Neutrophil (primary cell): ENCODE results near the gene NHEJ1.
A peak's percentile ranks its signal among the peaks of the same experiment; 100 is the strongest.

Experiments used
- H3K27ac ChIP-seq: fragments of 200-600 bp; sonication (generic); 2 replicates; pipeline ENCODE4 v1.5.1; 2016; ENCODE audit warnings: mild to moderate bottlenecking, moderate library complexity
- H3K27me3 ChIP-seq: fragments of 200-600 bp; sonication (generic); 2 replicates; pipeline ENCODE4 v1.6.0; 2016; ENCODE audit warnings: mild to moderate bottlenecking
- H3K36me3 ChIP-seq: fragments of 200-600 bp; sonication (generic); 2 replicates; pipeline ENCODE4 v1.5.1; 2017
- H3K4me1 ChIP-seq, 2 experiments: fragments of 200-600 bp in 1 of 2; sonication (generic) in 1 of 2; 1 replicate in 1 of 2; 2 replicates in 1 of 2; pipeline versions ENCODE4 v1.5.1 to v1.6.1; 2013 to 2016; ENCODE audit warnings: low read depth in 1 of 2, low read length in 1 of 2, mild to moderate bottlenecking in 1 of 2, moderate library complexity in 1 of 2; ENCODE audit not compliant: control insufficient read depth in 1 of 2, insufficient read depth in 1 of 2
- H3K4me3 ChIP-seq, 2 experiments: fragments of 200-600 bp in 1 of 2; sonication (generic) in 1 of 2; 1 replicate in 1 of 2; 2 replicates in 1 of 2; pipeline ENCODE4 v1.5.1; 2013 to 2016; ENCODE audit warnings: low read depth in 1 of 2, low read length in 1 of 2, mild to moderate bottlenecking in 1 of 2, moderate library complexity in 1 of 2
- H3K9me3 ChIP-seq: fragments of 200-600 bp; sonication (generic); 2 replicates; pipeline ENCODE4 v1.5.1; 2016
- CTCF ChIP-seq: fragments of 200-600 bp; sonication (generic); IDR thresholded peaks from 2 replicates; pipeline ENCODE4 v1.5.1; 2016; ENCODE audit warnings: antibody characterized with exemption

NHEJ1 gene

GRCh38 chr2:219183151-219183772 lies 22.6 kb upstream of the NHEJ1 start:
- no peaks in the 10 kb centered on the region for H3K9me3 ChIP-seq
- no peak for TF ChIP-seq CTCF
- H3K27me3 ChIP-seq, result no peaks in the 10 kb centered on the region
- H3K27ac ChIP-seq, result peak overlapping the region; percentile 79
- peak overlapping the region; percentile 36 to 51 for H3K4me3 ChIP-seq
- H3K4me1 ChIP-seq, result peaks cover 53% of the 10 kb centered on the region in 2 experiments
- peaks cover 76% of the 10 kb centered on the region for H3K36me3 ChIP-seq

- Histone ChIP-seq H3K27me3 (no peaks in the 10 kb centered on the region), H3K4me1 (peaks cover 53 to 55% of the 10 kb centered on the region in 2 experiments), H3K4me3 (peak overlapping the region; percentile 36 to 51), H3K9me3 (no peaks in the 10 kb centered on the region), H3K36me3 (peaks cover 76% of the 10 kb centered on the region), H3K27ac (peak overlapping the region; percentile 79)
- TF ChIP-seq CTCF, result no peak
These were observed 21.9 kb upstream of the NHEJ1 start for GRCh38 chr2:219182331-219183150.

DNA sequence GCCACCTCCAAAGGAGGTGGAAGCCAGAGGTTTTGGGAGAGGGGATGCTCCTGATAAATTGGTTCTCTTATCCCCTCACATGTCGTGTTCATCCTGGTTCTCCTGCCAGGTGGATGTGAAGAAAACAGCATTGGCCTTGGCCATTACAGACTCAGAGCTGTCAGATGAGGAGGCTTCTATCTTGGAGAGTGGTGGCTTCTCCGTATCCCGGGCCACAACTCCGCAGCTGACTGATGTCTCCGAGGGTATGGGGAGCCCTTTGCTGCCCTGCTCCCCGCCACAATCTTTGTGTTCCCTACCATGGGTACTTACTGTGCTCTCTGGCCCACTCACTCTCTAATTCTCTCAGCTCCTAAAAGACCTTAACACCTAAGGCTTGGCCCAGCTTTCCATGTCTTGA lies 20.9 kb upstream of the NHEJ1 start:
- Histone ChIP-seq H3K27me3 (no peaks in the 10 kb centered on the region), H3K4me1 (peaks cover 59 to 60% of the 10 kb centered on the region in 2 experiments), H3K4me3 (peak overlapping the region; percentile 36 to 51), H3K27ac (peak overlapping the region; percentile 79), H3K36me3 (peaks cover 70% of the 10 kb centered on the region), H3K9me3 (no peaks in the 10 kb centered on the region)
- TF ChIP-seq CTCF, result no peak

DNA sequence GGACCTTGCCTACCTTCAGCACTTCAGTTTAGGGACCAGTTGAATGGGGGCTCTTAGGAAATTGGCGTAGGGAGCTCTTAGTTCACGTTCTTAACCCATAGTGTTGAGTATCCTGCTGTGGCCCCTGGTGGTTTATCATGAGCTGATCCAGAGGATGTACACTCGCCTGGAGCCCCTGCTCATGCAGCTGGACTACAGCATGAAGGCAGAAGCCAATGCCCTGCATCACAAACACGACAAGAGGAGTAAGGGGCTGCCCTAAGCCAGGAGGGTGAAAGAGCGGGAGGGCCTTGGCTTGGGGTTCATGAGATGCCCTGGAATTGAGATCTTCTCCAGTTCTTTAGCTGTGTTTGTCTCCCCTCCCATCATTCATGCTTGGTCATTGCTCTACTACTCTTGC lies 20.3 kb upstream of the NHEJ1 start:
- no peak for TF ChIP-seq CTCF
- Histone ChIP-seq H3K9me3 (no peaks in the 10 kb centered on the region), H3K27ac (peak overlapping the region; percentile 79), H3K27me3 (no peaks in the 10 kb centered on the region), H3K4me3 (no peak overlapping the region), H3K36me3 (peaks cover 66% of the 10 kb centered on the region), H3K4me1 (peaks cover 64 to 65% of the 10 kb centered on the region in 2 experiments)

GRCh38 chr2:219179601-219180465 lies 19.2 kb upstream of the NHEJ1 start:
- Histone ChIP-seq H3K4me3 (peak overlapping the region; percentile 84 to 95), H3K4me1 (peaks cover 71 to 76% of the 10 kb centered on the region in 2 experiments), H3K27ac (peak overlapping the region; percentile 100)

More at GRCh38 chr2:219179601-219180465, 19.2 kb upstream of the NHEJ1 start:
- Histone ChIP-seq H3K27me3 (no peaks in the 10 kb centered on the region), H3K9me3 (no peaks in the 10 kb centered on the region), H3K36me3 (peaks cover 62% of the 10 kb centered on the region)
- no peak for TF ChIP-seq CTCF
